ENCODE data around the gene XRCC2.
A peak's percentile ranks its signal among the peaks of the same experiment; 100 is the strongest.
"Not testable (repeated sequence)": the region's sequence is repeated elsewhere in the genome, so short reads cannot be mapped to it uniquely, and the experiment has no call there.

Gene XRCC2

GRCh38 chr7:152704796-152705384 is 28.9 kb upstream of the XRCC2 start:
- DNase-seq (ENCODE audit: low spot score): no peak
- CTCF ChIA-PET: no interaction called here
- H3K27ac ChIP-seq: no peak overlapping the region
- POLR2A ChIA-PET (ENCODE audit: low non-redundant PET): no interaction called here
- no peak for TF ChIP-seq CTCF (conservative IDR thresholded peaks at IDR 0.05; ENCODE audit: low read depth)

- H3K27ac ChIP-seq: no peak overlapping the region
- no peak for DNase-seq (ENCODE audit: low spot score)
- CTCF ChIA-PET: no interaction called here
- no peak for TF ChIP-seq CTCF (conservative IDR thresholded peaks at IDR 0.05; ENCODE audit: low read depth)
- POLR2A ChIA-PET (ENCODE audit: low non-redundant PET): no interaction called here
These were observed 23.1 kb upstream of the XRCC2 start for GRCh38 chr7:152699079-152699478.

GRCh38 chr7:152697268-152697974 is 21.5 kb upstream of the XRCC2 start:
- DNase-seq (ENCODE audit: low spot score); POLR2A ChIA-PET (ENCODE audit: low non-redundant PET); H3K27ac ChIP-seq: not testable (repeated sequence)
- CTCF ChIA-PET: interaction anchor here (0.7 kb wide), 1 partner anchor 554 kb away, joined by 6 read pairs; no protein-coding TSS in a partner anchor

- DNase-seq (ENCODE audit: low spot score); POLR2A ChIA-PET (ENCODE audit: low non-redundant PET); H3K27ac ChIP-seq; CTCF ChIA-PET: not testable (repeated sequence)
These were observed 16.3 kb upstream of the XRCC2 start for GRCh38 chr7:152692196-152692595.

- CTCF ChIA-PET: no interaction called here
- POLR2A ChIA-PET (ENCODE audit: low non-redundant PET): no interaction called here
- TF ChIP-seq CTCF (conservative IDR thresholded peaks at IDR 0.05; ENCODE audit: low read depth): no peak
- DNase-seq (ENCODE audit: low spot score): no peak
- no peak overlapping the region for H3K27ac ChIP-seq
These were observed 7.4 kb upstream of the XRCC2 start for GRCh38 chr7:152683297-152683696.

DNA sequence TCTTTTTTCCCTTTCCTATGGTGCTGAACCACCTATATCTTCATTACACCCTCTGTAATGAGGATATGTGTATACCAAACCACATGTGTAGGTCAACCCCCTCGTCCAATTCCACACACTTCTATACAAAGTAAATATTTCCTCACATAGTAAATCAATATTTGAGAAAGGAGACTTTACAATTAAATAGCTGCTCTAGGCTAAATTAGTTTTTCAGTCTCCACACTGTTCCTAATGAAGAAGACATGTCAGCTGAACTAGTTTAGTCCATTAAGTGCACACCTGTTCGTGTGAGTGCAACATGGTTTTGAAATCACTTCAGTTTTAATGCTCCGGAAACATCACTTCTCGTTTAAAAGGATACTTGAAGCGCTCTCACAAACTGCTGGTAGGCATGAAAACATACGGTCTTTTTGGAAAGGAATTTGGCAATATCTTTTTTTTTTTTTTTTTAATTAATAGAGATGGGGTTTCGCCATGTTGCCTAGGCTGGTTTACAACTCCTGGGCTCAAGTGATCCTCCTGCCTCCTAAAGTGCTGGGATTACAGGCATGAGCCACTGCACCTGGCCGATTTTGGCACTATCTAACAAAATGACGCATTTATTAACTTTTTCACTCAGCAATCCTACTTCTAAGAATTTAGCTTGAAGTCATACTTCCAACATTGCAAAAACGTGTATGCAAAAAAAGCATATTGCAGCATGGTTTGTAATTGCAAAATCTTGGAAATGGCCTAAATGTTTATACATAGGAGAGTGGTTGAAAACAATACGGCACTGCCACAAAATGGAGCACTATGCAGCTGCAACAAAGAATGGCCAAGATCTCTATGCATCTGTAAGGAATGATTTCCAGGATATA is 2.1 kb upstream of the XRCC2 start:
- H3K27ac ChIP-seq: no peak overlapping the region
- no peak for DNase-seq (ENCODE audit: low spot score)
- ChIA-PET CTCF (no interaction called here), POLR2A (ENCODE audit: low non-redundant PET) (no interaction called here)
- no peak for TF ChIP-seq CTCF (conservative IDR thresholded peaks at IDR 0.05; ENCODE audit: low read depth)

GRCh38 chr7:152674860-152675758 is 832 bp downstream of the XRCC2 start:
- CTCF ChIA-PET: no interaction called here
- DNase-seq (ENCODE audit: low spot score): peak; percentile 18
- H3K27ac ChIP-seq: peak overlapping the region; percentile 69
- TF ChIP-seq CTCF (conservative IDR thresholded peaks at IDR 0.05; ENCODE audit: low read depth): no peak
- POLR2A ChIA-PET (ENCODE audit: low non-redundant PET): interaction anchor here (0.6 kb wide), 1 partner anchor 18 kb away, joined by 3 read pairs; no protein-coding TSS in a partner anchor
